Measurements from ENCODE around the gene STX11. TPM values are rescaled to one million over a fixed set of nuclear protein-coding genes. Genes with fewer than 3 reads are reported as not detected.
A peak's percentile ranks its signal among the peaks of the same experiment; 100 is the strongest.

Gene STX11
- total and polyA plus RNA-seq, 2 of the 13 experiments (the other 11 are each of a cell fraction or from before 2014, with no cell fraction given), result 0.03 TPM; not detected in 1

DNA sequence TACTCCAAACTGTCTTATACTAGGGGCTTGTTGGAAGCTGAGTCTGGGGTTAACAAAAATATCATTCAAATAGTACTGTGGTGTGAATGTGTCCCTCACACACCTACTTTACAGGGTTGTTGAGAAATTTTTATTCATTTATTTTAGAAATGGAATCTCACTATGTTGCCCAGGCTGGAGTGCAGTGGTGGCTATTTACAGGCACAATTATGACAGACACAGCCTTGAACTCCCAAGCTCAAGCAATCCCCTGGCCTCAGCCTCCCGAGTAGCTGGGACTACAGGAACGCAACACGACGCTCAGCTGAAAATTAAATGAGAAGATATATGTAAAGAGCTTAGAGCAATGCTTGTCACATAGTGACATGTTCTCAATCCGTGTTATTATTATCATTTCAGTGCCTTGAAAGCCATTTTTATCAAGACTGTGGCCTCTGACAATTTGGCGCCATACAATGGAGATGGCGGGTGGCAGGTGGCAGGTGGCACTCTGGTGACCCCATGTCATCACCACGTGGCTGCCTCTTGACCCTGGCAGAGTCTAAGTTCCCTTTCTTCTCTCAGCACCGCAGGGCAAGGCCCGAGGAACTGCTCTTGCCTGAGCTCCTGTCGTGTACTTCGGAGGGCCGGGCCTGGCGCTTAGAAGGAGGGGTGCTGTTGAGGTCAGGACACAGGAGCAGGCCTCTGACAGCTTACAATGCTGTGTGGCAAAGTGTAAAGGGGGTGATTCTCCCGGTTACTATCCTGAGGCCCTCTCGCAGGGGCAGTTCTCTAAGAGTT, 64.5 kb downstream of the STX11 start:
- in situ Hi-C loops (cut with HindIII; ENCODE audit: extremely low pct_ligation_motif_present, low pct_unique_long_range_greater_than_20kb), result loop anchor here (5.0 kb wide), 2 partner anchors 72 to 118 kb away; partner anchors contain the start of genes SF3B5 and UTRN
- 54% methylated on average over 14 of the region's 16 CpGs for WGBS (ENCODE audit: low lambda C conversion rate)
- TF ChIP-seq, protein P1, sequence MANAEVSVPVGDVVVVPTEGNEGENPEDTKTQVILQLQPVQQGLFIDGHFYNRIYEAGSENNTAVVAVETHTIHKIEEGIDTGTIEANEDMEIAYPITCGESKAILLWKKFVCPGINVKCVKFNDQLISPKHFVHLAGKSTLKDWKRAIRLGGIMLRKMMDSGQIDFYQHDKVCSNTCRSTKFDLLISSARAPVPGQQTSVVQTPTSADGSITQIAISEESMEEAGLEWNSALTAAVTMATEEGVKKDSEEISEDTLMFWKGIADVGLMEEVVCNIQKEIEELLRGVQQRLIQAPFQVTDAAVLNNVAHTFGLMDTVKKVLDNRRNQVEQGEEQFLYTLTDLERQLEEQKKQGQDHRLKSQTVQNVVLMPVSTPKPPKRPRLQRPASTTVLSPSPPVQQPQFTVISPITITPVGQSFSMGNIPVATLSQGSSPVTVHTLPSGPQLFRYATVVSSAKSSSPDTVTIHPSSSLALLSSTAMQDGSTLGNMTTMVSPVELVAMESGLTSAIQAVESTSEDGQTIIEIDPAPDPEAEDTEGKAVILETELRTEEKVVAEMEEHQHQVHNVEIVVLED (CRISPR knock-in tag; IDR thresholded peaks at IDR 0.05; ENCODE audit: borderline replicate concordance), result peak; percentile 36; the same call in 1 of the 2 replicates
- TF ChIP-seq ZNF44 (CRISPR knock-in tag; IDR thresholded peaks at IDR 0.05), result 0 out of 2 replicates have a peak, but pooled peaks have one; percentile 46
- peak; percentile 29; the same call in 1 of the 2 replicates for TF ChIP-seq ZNF768 (CRISPR knock-in tag; IDR thresholded peaks at IDR 0.05)
- no peak for TF ChIP-seq MED13 (CRISPR knock-in tag; IDR thresholded peaks at IDR 0.05)
- peak; percentile 30; the same call in 1 of the 2 replicates for TF ChIP-seq RXRA (CRISPR knock-in tag; IDR thresholded peaks at IDR 0.05)
- TF ChIP-seq ZNF251 (CRISPR knock-in tag; IDR thresholded peaks at IDR 0.05), result no peak
- TF ChIP-seq ZNF274 (CRISPR knock-in tag; IDR thresholded peaks at IDR 0.05), result peak; percentile 63; the same call in 1 of the 2 replicates
- TF ChIP-seq LCORL (IDR thresholded peaks at IDR 0.05), result no peak
- TF ChIP-seq LCORL (CRISPR knock-in tag; IDR thresholded peaks at IDR 0.05), result no peak
- TF ChIP-seq, protein P2, sequence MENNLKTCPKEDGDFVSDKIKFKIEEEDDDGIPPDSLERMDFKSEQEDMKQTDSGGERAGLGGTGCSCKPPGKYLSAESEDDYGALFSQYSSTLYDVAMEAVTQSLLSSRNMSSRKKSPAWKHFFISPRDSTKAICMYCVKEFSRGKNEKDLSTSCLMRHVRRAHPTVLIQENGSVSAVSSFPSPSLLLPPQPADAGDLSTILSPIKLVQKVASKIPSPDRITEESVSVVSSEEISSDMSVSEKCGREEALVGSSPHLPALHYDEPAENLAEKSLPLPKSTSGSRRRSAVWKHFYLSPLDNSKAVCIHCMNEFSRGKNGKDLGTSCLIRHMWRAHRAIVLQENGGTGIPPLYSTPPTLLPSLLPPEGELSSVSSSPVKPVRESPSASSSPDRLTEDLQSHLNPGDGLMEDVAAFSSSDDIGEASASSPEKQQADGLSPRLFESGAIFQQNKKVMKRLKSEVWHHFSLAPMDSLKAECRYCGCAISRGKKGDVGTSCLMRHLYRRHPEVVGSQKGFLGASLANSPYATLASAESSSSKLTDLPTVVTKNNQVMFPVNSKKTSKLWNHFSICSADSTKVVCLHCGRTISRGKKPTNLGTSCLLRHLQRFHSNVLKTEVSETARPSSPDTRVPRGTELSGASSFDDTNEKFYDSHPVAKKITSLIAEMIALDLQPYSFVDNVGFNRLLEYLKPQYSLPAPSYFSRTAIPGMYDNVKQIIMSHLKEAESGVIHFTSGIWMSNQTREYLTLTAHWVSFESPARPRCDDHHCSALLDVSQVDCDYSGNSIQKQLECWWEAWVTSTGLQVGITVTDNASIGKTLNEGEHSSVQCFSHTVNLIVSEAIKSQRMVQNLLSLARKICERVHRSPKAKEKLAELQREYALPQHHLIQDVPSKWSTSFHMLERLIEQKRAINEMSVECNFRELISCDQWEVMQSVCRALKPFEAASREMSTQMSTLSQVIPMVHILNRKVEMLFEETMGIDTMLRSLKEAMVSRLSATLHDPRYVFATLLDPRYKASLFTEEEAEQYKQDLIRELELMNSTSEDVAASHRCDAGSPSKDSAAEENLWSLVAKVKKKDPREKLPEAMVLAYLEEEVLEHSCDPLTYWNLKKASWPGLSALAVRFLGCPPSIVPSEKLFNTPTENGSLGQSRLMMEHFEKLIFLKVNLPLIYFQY (CRISPR knock-in tag; IDR thresholded peaks at IDR 0.05; ENCODE audit: borderline replicate concordance), result no peak
- peak; percentile 48; the same call in 1 of the 2 replicates for TF ChIP-seq GLI4 (CRISPR knock-in tag; IDR thresholded peaks at IDR 0.05; ENCODE audit: borderline replicate concordance)
- TF ChIP-seq U2AF2 (IDR thresholded peaks at IDR 0.05; ENCODE audit: low read depth, low read length), result 0 out of 2 replicates have a peak, but pooled peaks have one; percentile 34
- TF ChIP-seq PPARG (CRISPR knock-in tag; conservative IDR thresholded peaks at IDR 0.05), result no peak
- TF ChIP-seq USF2 (IDR thresholded peaks at IDR 0.05; ENCODE audit: low read depth, low read length), result no peak
- TF ChIP-seq USF2 (CRISPR knock-in tag; IDR thresholded peaks at IDR 0.05; ENCODE audit: borderline replicate concordance), result no peak

More for the DNA sequence above, 64.5 kb downstream of the STX11 start:
- peaks cover 8% of the 10 kb centered on the region; the same call in 1 of the 2 replicates for H3K9me3 ChIP-seq (ENCODE audit: low read length)
- ChIA-PET POLR2A (no interaction called here), CTCF (ENCODE audit: low intra/inter-chr PET ratio, low total read pairs) (interaction anchor here (1.6 to 2.4 kb wide), 2 partner anchors 109 to 267 kb away, joined by 5 to 13 read pairs; no protein-coding TSS in a partner anchor)
- H4K20me1 ChIP-seq (ENCODE audit: insufficient read depth, low read length), result no peaks in the 10 kb centered on the region
- intact Hi-C loops (cut with micrococcal nuclease; ENCODE audit: unreplicated experiment), result loop anchor here (1.0 kb wide), 1 partner anchor 640 kb away; no protein-coding TSS in a partner anchor
- H3K79me2 ChIP-seq (ENCODE audit: insufficient read depth, low read length), result no peaks in the 10 kb centered on the region
- peak overlapping the region; percentile 95 for H2AFZ ChIP-seq (ENCODE audit: low read length)
- ATAC-seq (no peak), DNase-seq (ENCODE audit: low spot score) (no peak), FAIRE-seq (no peak)
- peak overlapping the region; percentile 91 for H3K4me2 ChIP-seq (ENCODE audit: low read depth, low read length)
- H3K27me3 ChIP-seq (ENCODE audit: control insufficient read depth in 1 of 2, insufficient read depth in 2 of 2, low read length in 2 of 2), result peaks cover 0 to 8% of the 10 kb centered on the region in 2 experiments; a peak in 1 of 5 replicates
- peak overlapping the region; percentile 68 to 89 (median 82) for H3K4me3 ChIP-seq (replicated peaks in 1 of 3; ENCODE audit: insufficient read depth in 1 of 3, low read depth in 2 of 3, low read length in 3 of 3)
- H3K9ac ChIP-seq (ENCODE audit: insufficient read depth, low read depth, low read length), result peak overlapping the region; percentile 77
- H3K36me3 ChIP-seq (replicated peaks in 1 of 2; ENCODE audit: control insufficient read depth in 1 of 2, insufficient read depth in 2 of 2, low read length in 2 of 2), result no peaks in the 10 kb centered on the region
- no TSS peak for BruUV-seq (replicated peaks)
- peak overlapping the region; percentile 81 for H3K27ac ChIP-seq (ENCODE audit: extremely low read length, insufficient read depth, low read length)
- peaks cover 23% of the 10 kb centered on the region for H3K4me1 ChIP-seq (ENCODE audit: insufficient read depth, low read length)

All from HepG2 (cell line).